IPS-NIHi7 (cell line): ENCODE data around the gene BAIAP3.
"Not testable (repeated sequence)": the region's sequence is repeated elsewhere in the genome, so short reads cannot be mapped to it uniquely, and the experiment has no call there.

Source experiments
- DNase-seq: peaks from one replicate; pipeline ENCODE4 v3.0.0; 2012; ENCODE audit warnings: mixed read lengths; ENCODE audit errors: extremely low spot score

Gene BAIAP3

DNA sequence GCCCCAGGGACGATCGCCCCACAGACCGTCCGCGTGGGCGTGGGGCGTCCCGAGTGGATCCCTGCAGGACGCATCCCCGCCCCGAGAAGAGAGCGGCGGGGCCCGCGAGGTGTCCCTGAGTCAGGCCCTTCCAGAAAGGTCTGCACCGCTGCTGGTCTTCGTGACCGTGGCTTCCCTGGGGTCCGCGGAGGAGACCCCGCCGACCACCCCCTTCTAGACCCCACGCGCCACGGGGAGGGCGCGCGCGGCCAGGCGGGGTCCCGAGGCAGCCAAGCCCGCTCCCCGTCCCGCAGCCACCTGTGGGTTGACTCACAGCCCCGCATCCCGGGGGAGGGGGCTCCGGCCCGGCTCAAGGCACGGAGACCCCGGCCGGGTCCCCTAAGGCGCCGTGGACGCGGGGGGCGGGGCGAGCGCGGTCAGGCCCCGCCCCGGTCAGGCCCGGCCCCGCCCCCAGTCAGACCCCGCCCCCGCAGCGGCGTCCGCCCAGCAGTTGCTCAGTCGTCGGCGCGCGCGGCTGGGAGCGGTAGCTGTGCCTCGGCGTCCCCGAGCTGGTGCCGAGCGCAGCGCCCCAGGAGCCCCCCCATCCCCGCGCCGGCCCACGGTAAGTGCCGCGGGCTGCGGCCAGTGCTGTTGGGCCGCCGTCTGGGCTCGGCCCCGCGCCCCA lies at the start of gene BAIAP3:
Gene BAIAP3 (plus strand): TSS at position 497 of the 664 bp plus-strand sequence. CDS start 4,905 bp downstream, outside the sequence.
- peak; percentile 73 for DNase-seq

DNA sequence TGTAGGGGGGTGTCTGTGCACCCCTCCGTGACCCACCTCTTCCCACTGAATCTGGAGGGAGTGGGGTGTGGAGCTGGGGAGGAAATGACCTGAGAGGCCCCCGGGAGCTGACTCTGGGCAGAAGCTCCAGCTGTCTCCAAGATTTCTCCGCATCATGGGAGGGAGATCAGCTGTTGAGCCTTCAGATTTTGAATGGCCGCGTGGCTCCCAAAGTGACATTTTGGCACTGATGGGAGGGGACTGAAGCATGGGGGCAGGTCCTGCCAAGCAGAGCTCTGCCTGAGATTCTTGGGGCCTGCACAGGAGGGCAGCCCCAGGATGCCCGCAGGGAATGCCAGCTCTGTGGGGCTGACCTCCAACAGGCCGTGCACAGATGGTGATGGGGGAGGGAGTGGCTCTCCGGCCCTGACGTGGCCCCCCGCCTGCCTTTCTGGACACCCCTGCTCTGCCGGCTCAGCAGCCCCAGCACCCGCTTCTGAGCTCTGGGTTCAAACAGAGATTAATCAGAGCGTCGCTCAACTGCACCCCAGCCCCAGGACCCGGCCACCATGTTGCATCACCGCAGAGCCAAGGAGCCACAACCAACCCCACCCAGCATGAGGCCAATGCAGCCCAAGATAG lies 49.3 kb upstream of the BAIAP3 start:
- no peak for DNase-seq

GRCh38 chr16:1285669-1286512 lies 47.6 kb upstream of the BAIAP3 start:
- no peak for DNase-seq

GRCh38 chr16:1286513-1287094 lies 46.8 kb upstream of the BAIAP3 start:
- no peak for DNase-seq

GRCh38 chr16:1287982-1288670 lies 45.3 kb upstream of the BAIAP3 start:
- no peak for DNase-seq

- DNase-seq: peak; percentile 61
These were observed 44.5 kb upstream of the BAIAP3 start for GRCh38 chr16:1288813-1289476.

- DNase-seq: no peak
These were observed 44.0 kb upstream of the BAIAP3 start for GRCh38 chr16:1289477-1289866.

DNA sequence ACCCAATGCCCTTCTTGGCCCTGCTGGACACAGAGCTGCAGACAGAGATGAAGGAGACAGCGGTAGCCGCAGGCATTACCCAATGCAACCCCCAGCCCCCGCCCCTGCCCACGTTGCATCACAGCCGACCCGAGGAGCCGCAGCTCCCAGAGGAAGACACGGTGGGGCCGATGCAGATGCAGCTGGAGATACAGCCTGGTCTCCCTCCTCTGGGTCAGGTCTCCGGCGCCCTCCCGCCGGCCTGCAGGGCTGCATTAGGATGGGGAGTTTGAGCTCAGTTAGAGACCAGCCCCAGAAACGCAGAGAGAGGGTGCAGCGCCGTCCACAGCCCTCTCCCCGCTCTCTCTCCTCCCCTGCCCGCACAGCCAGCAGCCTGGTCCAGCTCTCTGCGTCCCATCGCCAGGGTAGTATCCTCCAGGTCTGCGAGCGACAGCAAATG lies 43.4 kb upstream of the BAIAP3 start:
- DNase-seq: no peak

DNA sequence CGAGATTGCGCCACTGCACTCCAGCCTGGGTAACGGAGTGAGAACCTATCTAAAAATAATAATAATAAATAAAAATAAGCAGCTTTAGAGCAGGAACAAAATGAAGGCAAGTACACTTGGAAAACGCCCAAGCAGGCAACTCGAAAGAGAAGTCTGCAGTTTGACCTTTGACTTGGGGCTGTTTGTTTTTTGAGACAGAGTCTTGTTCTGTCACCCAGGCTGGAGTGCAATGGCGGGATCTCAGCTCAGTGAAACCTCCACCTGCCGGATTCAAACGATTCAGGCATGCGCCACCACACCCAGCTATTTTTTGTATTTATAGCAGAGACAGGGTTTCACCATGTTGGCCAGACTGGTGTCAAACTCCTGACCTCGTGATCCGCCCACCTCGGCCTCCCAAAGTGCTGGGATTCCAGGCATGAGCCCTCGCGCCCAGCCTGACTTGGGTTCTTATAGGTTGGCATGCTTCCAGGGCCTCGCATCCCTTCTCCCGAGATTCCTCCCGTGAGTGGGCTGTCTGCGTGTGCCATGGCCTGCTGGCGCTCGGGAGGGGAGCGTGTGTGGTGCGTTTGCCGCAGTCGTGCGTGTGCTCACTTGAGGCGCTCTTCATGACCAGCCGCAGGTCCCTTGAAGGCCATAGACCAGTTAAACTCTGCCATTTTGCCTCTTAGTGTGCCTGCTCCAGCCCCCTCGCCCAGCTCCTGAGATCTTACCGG lies 42.4 kb upstream of the BAIAP3 start:
- no peak for DNase-seq

GRCh38 chr16:1291576-1291974 lies 41.9 kb upstream of the BAIAP3 start:
- no peak for DNase-seq

DNA sequence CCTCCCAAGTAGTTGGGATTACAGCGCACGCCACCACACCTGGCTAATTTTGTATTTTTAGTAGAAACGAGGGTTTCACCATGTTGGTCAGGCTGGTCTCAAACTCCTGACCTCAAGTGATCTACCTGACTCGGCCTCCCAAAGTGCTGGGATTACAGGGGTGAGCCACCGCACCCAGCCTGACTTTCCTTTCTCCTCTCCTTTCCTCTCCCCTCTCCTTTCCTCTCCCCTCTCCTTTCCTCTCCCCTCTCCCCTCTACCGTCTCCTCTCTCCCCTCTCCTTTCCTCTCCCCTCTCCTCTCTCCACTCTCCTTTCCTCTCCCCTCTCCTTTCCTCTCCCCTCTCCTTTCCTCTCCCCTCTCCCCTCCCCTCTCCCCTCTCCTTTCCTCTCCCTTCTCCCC lies 41.2 kb upstream of the BAIAP3 start:
- DNase-seq: not testable (repeated sequence)

DNA sequence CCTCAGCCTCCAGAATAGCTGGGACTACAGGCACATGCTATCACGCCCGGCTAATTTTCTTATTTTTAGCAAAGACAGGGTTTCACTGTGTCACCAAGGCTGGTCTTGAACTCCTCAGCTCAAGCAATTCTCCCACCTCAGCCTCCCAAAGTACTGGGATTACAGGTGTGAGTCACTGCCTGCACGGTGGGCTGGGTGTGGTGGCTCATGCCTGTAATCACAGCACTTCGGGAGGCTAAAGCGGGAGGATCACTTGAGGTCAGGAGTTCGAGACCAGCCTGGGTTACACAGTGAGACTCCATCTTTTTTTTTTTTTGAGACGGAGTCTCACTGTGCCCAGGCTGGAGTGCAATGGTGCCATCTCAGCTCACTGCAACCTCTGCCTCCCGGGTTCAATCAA lies 40.6 kb upstream of the BAIAP3 start:
- DNase-seq: not testable (repeated sequence)

GRCh38 chr16:1293921-1294656 lies 39.4 kb upstream of the BAIAP3 start:
- DNase-seq: no peak

DNA sequence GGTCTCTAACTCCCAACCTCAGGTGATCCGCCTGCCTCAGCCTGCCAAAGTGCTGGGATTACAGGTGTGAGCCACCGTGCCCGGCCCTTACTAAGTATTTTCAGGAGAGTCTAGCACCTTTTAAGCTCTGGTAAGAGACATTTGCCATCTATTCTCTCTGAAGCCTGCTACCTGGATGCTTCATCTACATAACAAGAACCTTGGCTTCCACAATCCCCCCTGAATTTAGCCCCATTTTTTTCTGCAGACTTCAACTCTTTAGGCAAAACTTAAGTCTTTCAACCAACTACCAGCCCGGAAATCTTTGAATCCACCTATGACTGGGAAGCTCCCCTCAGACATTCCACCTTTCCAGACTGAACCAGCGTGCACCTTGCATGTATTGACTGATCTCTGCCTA lies 38.0 kb upstream of the BAIAP3 start:
- no peak for DNase-seq

DNA sequence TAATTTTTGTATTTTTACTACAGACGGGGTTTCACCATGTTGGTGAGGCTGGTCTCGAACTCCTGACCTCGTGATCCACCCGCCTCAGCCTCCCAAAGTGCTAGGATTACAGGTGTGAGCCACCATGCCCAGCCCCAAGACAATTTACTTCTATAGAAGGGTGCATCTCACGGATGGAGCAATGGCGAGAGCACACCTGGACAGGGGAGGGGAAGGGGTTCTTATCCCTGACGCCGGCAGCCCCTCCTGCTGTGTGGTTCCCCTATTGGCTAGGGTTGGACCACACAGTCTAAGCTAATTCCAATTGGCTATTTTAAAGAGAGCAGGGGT lies 36.8 kb upstream of the BAIAP3 start:
- DNase-seq: not testable (repeated sequence)

GRCh38 chr16:1297018-1297696 lies 36.3 kb upstream of the BAIAP3 start:
- no peak for DNase-seq

DNA sequence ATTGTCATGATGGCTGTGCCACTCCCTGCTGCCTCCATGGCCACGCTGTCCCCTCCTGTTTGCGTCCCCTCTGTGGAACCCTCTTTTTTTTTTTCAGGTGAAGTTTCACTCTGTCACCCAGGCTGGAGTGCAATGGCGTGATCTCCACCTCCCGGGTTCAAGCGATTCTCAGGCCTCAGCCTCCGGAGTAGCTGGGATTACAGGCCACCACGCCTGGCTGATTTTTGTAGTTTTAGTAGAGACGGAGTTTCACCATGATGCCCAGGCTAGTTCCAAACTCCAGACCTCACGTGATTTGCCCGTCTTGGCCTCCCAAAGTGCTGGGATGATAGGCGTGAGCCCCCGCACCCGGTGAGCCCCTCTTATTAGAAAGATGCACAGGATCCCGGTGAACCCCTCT lies 35.0 kb upstream of the BAIAP3 start:
- no peak for DNase-seq

DNA sequence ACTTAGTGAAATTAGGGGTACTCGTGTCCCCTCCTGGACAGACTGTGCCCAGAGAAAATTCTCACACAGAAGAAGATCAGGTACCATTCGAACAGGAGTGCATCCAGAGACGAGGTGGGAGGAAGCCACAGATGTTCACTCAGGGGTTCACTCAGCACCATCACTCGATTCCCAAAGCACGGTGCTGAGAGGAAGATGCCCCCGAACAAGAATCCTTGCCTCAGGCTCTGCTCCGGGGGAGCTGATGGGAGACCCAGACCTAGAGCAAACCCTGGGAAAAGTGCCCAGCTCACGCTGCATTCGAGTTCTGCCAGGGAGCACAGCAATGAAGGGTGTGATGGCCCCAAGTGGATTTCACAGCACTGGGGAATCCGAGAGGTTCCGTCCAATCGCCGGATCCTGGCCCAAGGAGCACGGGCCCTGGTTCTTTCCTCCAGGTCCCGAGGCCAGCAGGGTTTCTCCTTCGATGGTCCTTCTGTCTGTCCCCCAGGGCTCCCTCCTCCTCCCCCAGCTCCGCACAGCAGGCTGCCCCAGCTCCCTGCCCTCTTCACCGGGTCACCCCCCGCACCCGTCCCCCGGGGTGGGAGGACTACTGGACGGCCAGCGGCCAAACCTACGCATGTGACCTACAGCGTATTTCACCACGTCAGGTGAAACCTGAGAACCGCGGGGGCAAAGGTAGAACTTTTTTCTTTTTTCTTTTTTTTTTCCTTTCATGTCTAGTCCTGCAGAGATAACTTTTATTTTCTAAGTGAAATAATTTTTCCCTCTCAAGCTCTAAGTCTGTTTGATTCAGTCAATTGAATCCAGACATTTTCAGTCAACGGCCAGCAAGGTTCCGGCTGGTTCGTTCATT lies 34.2 kb upstream of the BAIAP3 start:
- DNase-seq: no peak

- DNase-seq: no peak
These were observed 33.6 kb upstream of the BAIAP3 start for GRCh38 chr16:1299868-1300203.
